HEK293 (cell line): ENCODE data around the gene DGKB.

Source experiments
- CTCF ChIP-seq: fragments of 450-650 bp; formaldehyde crosslinking; IDR thresholded peaks from 2 replicates; pipeline ENCODE4 v1.5.1; 2016; ENCODE audit warnings: missing biosample characterization, missing genetic modification characterization
- PATZ1 ChIP-seq: fragments of 450-650 bp; formaldehyde crosslinking; IDR thresholded peaks from 2 replicates; pipeline ENCODE4 v1.5.1; 2016; ENCODE audit warnings: missing biosample characterization, missing genetic modification characterization
- REST ChIP-seq: fragments of 450-650 bp; formaldehyde crosslinking; IDR thresholded peaks from 2 replicates; pipeline ENCODE4 v1.5.1; 2016; ENCODE audit warnings: missing biosample characterization, missing genetic modification characterization
- ZBTB20 ChIP-seq: fragments of 450-650 bp; formaldehyde crosslinking; IDR thresholded peaks from 2 replicates; pipeline ENCODE4 v1.5.1; 2016; ENCODE audit warnings: missing biosample characterization, missing genetic modification characterization
- ZBTB26 ChIP-seq: fragments of 450-650 bp; formaldehyde crosslinking; optimal IDR thresholded peaks from 2 replicates; pipeline ENCODE3; 2016; ENCODE audit warnings: missing biosample characterization, mild to moderate bottlenecking, missing genetic modification characterization
- ZNF274 ChIP-seq, 2 experiments: fragments of 200-500 bp in 1 of 2; fragments of 450-650 bp in 1 of 2; sonication (Bioruptor generic) in 1 of 2; formaldehyde crosslinking in 1 of 2; IDR thresholded peaks; 2 replicates each; pipeline versions ENCODE4 v1.5.1 to v1.6.1; 2014 to 2016; ENCODE audit warnings: borderline replicate concordance in 1 of 2, inconsistent platforms in 1 of 2, low read length in 1 of 2, missing biosample characterization in 1 of 2, missing genetic modification characterization in 1 of 2
- ZNF324 ChIP-seq: fragments of 450-650 bp; formaldehyde crosslinking; IDR thresholded peaks from 2 replicates; pipeline ENCODE4 v1.5.1; 2016; ENCODE audit warnings: missing biosample characterization, missing genetic modification characterization
- ZNF350 ChIP-seq: fragments of 450-650 bp; formaldehyde crosslinking; IDR thresholded peaks from 2 replicates; pipeline ENCODE4 v1.5.0; 2017; ENCODE audit warnings: missing biosample characterization, mild to moderate bottlenecking, missing genetic modification characterization
- ZNF449 ChIP-seq: fragments of 450-650 bp; formaldehyde crosslinking; IDR thresholded peaks from 2 replicates; pipeline ENCODE4 v1.5.1; 2017; ENCODE audit warnings: missing biosample characterization, mild to moderate bottlenecking, missing genetic modification characterization, moderate library complexity
- ZNF623 ChIP-seq: fragments of 450-650 bp; formaldehyde crosslinking; IDR thresholded peaks from 2 replicates; pipeline ENCODE4 v1.5.1; 2016; ENCODE audit warnings: missing biosample characterization, missing genetic modification characterization
- ZNF747 ChIP-seq: fragments of 450-650 bp; formaldehyde crosslinking; IDR thresholded peaks from 2 replicates; pipeline ENCODE4 v1.5.1; 2016; ENCODE audit warnings: missing biosample characterization, missing genetic modification characterization
- ZSCAN30 ChIP-seq: fragments of 450-650 bp; IDR thresholded peaks from 2 replicates; pipeline ENCODE4 v1.5.1; 2018; ENCODE audit warnings: missing biosample characterization, mild to moderate bottlenecking, missing genetic modification characterization, moderate library complexity
- TF ChIP-seq, protein P1 (sequence below): fragments of 450-650 bp; formaldehyde crosslinking; IDR thresholded peaks from 2 replicates; pipeline ENCODE4 v1.5.1; 2016; ENCODE audit warnings: missing biosample characterization, missing genetic modification characterization, low read depth

- TF ChIP-seq ZNF274 (IDR thresholded peaks at IDR 0.05; ENCODE audit: low read length) (no peak), ZNF274 (tag by site-specific recombination; IDR thresholded peaks at IDR 0.05; ENCODE audit: borderline replicate concordance) (no peak), ZNF623 (no peak), CTCF (no peak), PATZ1 (tag by site-specific recombination) (no peak), ZNF449 (tag by site-specific recombination) (no peak), ZBTB26 (tag by site-specific recombination) (no peak), ZBTB20 (no peak), ZNF747 (no peak), ZNF324 (tag by site-specific recombination) (no peak), REST (tag by site-specific recombination) (no peak), ZSCAN30 (tag by site-specific recombination) (no peak), ZNF350 (tag by site-specific recombination) (no peak)
- TF ChIP-seq, protein P1, sequence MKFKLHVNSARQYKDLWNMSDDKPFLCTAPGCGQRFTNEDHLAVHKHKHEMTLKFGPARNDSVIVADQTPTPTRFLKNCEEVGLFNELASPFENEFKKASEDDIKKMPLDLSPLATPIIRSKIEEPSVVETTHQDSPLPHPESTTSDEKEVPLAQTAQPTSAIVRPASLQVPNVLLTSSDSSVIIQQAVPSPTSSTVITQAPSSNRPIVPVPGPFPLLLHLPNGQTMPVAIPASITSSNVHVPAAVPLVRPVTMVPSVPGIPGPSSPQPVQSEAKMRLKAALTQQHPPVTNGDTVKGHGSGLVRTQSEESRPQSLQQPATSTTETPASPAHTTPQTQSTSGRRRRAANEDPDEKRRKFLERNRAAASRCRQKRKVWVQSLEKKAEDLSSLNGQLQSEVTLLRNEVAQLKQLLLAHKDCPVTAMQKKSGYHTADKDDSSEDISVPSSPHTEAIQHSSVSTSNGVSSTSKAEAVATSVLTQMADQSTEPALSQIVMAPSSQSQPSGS (tag by site-specific recombination): no peak
These were observed 3.5 kb downstream of the DGKB start for GRCh38 chr7:14899030-14899429.
